Measurements from ENCODE around the gene MRPL1.
"Not testable (repeated sequence)": the region's sequence is repeated elsewhere in the genome, so short reads cannot be mapped to it uniquely, and the experiment has no call there.

The MRPL1 gene

GRCh38 chr4:77982900-77983540 is 120.4 kb downstream of the MRPL1 start:
- not testable (repeated sequence) for DNase-seq (ENCODE audit: low read depth)

DNA sequence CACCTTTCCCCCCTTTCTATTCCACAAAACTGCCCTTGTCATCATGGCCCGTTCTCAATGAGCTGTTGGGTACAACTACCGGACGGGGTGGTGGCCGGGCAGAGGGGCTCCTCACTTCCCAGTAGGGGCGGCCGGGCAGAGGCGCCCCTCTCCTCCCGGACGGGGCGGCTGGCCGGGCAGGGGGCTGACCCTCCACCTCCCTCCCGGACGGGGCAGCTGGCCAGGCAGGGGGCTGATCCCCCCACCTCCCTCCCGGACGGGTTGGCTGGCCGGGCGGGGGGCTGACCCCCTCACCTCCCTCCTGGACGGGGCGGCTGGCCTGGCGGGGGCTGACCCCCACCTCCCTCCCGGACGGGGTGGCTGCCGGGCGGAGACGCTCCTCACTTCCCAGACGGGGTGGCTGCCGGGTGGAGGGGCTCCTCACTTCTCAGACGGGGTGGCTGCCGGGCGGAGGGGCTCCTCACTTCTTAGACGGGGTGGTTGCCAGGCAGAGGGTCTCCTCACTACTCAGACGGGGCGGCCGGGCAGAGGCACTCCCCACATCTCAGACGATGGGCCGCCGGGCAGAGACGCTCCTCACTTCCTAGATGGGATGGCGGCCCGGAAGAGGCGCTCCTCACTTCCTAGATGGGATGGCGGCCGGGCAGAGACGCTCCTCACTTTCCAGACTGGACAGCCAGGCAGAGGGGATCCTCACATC is 121.1 kb downstream of the MRPL1 start:
- not testable (repeated sequence) for DNase-seq (ENCODE audit: low read depth)

GRCh38 chr4:77989968-77990367 is 127.3 kb downstream of the MRPL1 start:
- DNase-seq (ENCODE audit: low read depth), result no peak

- DNase-seq (ENCODE audit: low read depth), result no peak
Measured at GRCh38 chr4:77990456-77990855, 127.8 kb downstream of the MRPL1 start.

DNA sequence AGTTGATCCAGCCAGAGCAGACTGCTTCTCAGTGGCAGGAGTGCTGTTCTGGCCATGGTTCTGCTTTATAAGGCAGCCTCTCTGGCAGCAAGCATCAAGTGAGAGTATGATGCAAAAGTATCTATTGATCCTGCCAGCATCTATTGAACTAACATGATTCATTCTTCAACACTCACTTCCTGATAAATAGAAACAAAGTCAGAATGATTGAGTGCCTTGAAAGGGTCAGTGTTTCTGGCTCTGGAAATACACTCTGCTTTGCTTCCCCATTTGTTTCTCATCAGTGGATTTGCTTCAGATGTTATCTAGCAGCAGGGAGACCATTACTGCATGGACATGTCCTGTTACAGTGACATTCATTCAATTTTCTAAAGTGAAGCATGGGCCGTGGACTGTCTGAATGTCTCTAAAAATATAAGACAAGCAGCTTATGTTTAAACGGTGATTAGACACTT is 128.3 kb downstream of the MRPL1 start:
- no peak for DNase-seq (ENCODE audit: low read depth)

DNA sequence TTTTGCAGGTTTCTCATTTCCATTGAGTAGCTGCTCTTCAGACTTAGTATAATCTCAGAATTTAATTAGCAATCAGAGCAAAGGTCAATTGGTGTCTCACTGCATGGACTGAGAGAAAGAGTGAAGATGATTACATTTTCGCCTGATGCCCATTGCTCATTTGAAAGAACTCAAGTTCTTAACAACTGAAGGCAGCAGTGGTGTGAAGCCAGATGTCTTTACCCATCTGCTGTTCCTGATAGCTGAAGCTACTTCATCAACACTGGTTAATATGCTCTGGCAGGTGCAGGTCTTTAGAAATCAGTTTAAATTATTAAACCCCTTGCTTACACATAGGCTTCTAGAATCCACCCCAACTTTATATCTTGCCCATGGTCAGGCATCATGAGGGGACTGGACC is 130.0 kb downstream of the MRPL1 start:
- no peak for DNase-seq (ENCODE audit: low read depth)

DNA sequence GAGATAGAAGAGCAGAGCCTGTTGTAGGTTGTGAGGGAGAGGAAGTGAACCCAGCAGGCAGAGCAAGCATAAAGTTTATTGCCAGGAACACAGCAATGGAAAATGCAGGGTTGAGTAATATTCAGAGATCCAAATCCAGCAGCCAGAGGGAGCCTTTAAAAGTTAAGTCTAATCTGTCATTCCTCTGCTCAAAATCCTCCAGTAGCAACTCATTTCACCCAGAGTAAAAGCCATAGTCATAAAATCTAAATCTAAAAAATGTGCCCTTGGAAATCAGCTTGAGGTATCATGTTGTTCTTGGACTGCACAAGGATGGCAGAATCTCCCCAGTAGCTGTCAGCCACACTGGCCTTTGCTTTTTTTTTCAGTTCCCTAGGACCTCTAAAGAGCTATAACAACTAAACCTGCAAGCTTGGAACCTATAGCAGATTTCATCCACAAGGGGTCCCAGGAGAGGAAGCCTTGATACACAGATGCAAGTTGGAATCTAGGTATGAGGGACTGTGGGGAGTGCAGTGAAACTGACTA is 131.6 kb downstream of the MRPL1 start:
- no peak for DNase-seq (ENCODE audit: low read depth)

DNA sequence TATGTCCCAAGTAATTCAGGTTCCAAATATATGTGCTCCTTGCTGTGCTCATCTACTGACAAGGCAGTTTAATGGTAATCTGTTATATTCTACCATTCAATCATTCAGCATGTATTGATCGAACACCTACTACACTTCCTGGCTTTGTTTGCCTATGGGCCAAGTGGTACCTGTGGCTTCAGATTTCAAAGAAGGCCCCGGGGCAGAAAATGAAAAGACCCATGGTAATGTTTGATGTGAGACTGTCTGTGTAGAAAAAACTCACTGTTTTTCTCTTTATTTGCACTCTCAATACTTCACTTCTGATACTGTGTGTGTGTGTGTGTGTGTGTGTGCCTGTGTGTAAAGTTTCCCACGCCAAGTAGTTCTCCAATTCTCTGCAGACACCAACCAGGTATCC is 133.4 kb downstream of the MRPL1 start:
- no peak for DNase-seq (ENCODE audit: low read depth)

GRCh38 chr4:78001531-78001930 is 138.9 kb downstream of the MRPL1 start:
- no peak for DNase-seq (ENCODE audit: low read depth)

DNA sequence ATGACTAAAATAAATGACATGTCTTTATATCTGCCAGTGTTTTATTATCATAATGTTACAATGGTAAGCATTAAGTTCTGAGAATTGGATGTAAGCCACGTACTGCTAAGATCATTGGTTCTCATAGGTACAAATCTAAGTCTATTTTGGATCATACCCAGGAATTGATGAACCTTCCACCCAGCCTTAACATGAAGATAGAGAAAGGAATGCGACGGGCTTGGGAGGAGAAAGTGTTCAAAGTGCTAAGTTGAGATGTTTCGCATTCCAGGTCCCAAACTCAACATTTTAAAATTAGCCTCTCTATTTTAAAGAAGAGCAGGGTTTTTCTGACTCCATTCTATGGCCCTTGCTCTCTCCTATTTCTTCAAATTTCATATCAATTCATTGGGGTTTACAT is 139.6 kb downstream of the MRPL1 start:
- no peak for DNase-seq (ENCODE audit: low read depth)
